Gastrocnemius medialis (tissue), 4 donors: Measurements from ENCODE around the gene KCNJ15.

Source experiments
- POLR2A ChIP-seq, 2 donors: fragments of 450-650 bp; IDR thresholded peaks; one replicate each; pipeline ENCODE4 v1.6.1; 2017; ENCODE audit warnings: antibody characterized with exemption in 2 of 2, mild to moderate bottlenecking in 2 of 2, moderate library complexity in 2 of 2
- TF ChIP-seq, protein P1 (sequence below), 5 experiments: fragments of 450-650 bp in 3 of 5; fragments of 200-600 bp in 2 of 5; sonication (generic) in 2 of 5; IDR thresholded peaks in 4 of 5; conservative IDR thresholded peaks in 1 of 5; 1 replicate in 4 of 5; 2 replicates in 1 of 5; pipeline ENCODE4 v1.5.1; 2016 to 2019; ENCODE audit warnings: antibody characterized with exemption in 5 of 5, mild to moderate bottlenecking in 3 of 5, moderate library complexity in 3 of 5

DNA sequence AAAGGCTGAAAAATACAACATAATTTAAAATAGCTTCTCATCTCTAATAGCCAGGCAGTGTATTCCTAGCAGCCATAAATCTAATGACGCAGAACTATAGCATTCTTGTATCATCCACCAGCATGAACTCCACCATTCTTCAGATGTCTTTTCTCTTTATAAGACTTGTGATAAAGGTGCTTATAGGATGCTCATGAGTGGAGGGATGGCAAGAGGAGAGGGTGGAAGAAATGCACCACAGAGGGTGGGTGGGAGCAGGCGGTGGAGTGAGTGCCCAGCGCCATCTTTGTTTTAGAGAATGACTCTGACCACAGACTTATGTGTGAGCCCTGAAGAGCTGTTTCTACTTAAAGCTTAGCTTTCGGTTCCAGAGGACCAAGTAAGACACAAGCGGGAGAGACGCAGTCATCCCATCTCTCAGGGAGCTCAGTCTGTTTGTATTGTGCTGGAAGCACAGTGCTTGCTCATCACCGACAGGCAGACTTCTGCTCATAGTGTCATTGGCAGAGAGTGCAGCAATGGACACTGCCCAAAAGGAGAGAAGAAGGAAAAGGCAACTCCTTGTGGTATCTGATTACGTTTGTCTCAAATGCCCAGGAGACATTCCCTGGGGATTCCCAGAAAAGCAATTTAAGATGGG lies 65.6 kb downstream of the KCNJ15 start:
- TF ChIP-seq, protein P1, sequence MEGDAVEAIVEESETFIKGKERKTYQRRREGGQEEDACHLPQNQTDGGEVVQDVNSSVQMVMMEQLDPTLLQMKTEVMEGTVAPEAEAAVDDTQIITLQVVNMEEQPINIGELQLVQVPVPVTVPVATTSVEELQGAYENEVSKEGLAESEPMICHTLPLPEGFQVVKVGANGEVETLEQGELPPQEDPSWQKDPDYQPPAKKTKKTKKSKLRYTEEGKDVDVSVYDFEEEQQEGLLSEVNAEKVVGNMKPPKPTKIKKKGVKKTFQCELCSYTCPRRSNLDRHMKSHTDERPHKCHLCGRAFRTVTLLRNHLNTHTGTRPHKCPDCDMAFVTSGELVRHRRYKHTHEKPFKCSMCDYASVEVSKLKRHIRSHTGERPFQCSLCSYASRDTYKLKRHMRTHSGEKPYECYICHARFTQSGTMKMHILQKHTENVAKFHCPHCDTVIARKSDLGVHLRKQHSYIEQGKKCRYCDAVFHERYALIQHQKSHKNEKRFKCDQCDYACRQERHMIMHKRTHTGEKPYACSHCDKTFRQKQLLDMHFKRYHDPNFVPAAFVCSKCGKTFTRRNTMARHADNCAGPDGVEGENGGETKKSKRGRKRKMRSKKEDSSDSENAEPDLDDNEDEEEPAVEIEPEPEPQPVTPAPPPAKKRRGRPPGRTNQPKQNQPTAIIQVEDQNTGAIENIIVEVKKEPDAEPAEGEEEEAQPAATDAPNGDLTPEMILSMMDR (IDR thresholded peaks at IDR 0.05 in 4 of 5, conservative IDR thresholded peaks at IDR 0.05 in 1 of 5): no peak
- no peak for TF ChIP-seq POLR2A (IDR thresholded peaks at IDR 0.05)
